Measurements from ENCODE around the gene CDH23. TPM values are rescaled to one million over a fixed set of nuclear protein-coding genes. Genes with fewer than 3 reads are reported as not detected.

The CDH23 gene
- total RNA-seq, 4 donors from 2014 or later, result 2.9 to 16.1 (median 5.9) TPM

DNA sequence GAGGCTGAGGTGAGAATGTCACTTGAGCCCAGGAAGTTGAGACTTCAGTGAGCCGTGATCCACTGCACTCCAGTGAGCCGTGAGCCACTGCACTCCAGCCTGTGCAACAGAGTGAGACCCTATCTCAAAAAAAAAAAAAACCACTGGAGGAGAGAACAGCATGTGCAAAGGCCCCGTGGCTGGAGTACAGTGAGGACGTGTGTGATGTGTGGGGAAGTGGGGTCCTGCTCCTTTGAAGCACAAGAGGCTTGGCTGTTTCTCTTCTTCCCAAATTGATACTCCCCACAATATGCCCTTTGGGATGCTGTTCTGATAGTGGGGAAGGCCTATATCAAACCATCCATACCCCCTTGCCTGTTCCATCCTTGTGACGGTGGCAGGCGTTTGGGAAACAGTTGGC, 254.7 kb downstream of the CDH23 start:
- no peaks in the 10 kb centered on the region for H3K36me3 ChIP-seq

GRCh38 chr10:71651928-71652327, 255.2 kb downstream of the CDH23 start:
- TF ChIP-seq CTCF (IDR thresholded peaks at IDR 0.05) (no peak), POLR2A (IDR thresholded peaks at IDR 0.05) (no peak), EP300 (IDR thresholded peaks at IDR 0.05; ENCODE audit: low read depth) (no peak), POLR2AphosphoS5 (IDR thresholded peaks at IDR 0.05) (no peak)
- DNase-seq, result no peak
- intact Hi-C loops (cut with DNase I; ENCODE audit: low total_unique reads) (no loop called here), in situ Hi-C loops (cut with MboI; ENCODE audit: low pct_ligation_motif_present in 1 of 4, low pct_unique_long_range_greater_than_20kb in 1 of 4, low sequenced_read_pairs in 3 of 4) (no loop called here)
- H3K27ac ChIP-seq, result no peak overlapping the region
- no peaks in the 10 kb centered on the region for H3K9me3 ChIP-seq
- WGBS, 2 donors (ENCODE audit: low coverage in 1 of 2), result 89% methylated on average over 4 of the region's 4 CpGs; no CpG with 5 or more reads in 1 of the 2 donors
- no peak overlapping the region for H3K4me3 ChIP-seq
- H3K36me3 ChIP-seq, result no peaks in the 10 kb centered on the region
- H3K27me3 ChIP-seq, result no peaks in the 10 kb centered on the region
- peaks cover 0 to 20% (median 8%) of the 10 kb centered on the region in 4 donors for H3K4me1 ChIP-seq

More for the DNA sequence above, 254.7 kb downstream of the CDH23 start:
- H3K4me1 ChIP-seq, result peaks cover 0 to 20% (median 8%) of the 10 kb centered on the region in 4 donors
- WGBS, 2 donors (ENCODE audit: low coverage in 1 of 2), result 94 to 100% methylated on average over 2 to 6 of the region's 6 CpGs
- H3K4me3 ChIP-seq, result no peak overlapping the region
- H3K27ac ChIP-seq, result no peak overlapping the region
- DNase-seq, result no peak
- intact Hi-C loops (cut with DNase I; ENCODE audit: low total_unique reads), result no loop called here
- in situ Hi-C loops (cut with MboI; ENCODE audit: low pct_ligation_motif_present in 1 of 4, low pct_unique_long_range_greater_than_20kb in 1 of 4, low sequenced_read_pairs in 3 of 4), result no loop called here
- H3K27me3 ChIP-seq, result no peaks in the 10 kb centered on the region
- no peak for TF ChIP-seq POLR2AphosphoS5 (IDR thresholded peaks at IDR 0.05)
- no peak for TF ChIP-seq POLR2A (IDR thresholded peaks at IDR 0.05)
- TF ChIP-seq EP300 (IDR thresholded peaks at IDR 0.05; ENCODE audit: low read depth), result no peak
- TF ChIP-seq CTCF (IDR thresholded peaks at IDR 0.05), result no peak
- no peaks in the 10 kb centered on the region for H3K9me3 ChIP-seq

DNA sequence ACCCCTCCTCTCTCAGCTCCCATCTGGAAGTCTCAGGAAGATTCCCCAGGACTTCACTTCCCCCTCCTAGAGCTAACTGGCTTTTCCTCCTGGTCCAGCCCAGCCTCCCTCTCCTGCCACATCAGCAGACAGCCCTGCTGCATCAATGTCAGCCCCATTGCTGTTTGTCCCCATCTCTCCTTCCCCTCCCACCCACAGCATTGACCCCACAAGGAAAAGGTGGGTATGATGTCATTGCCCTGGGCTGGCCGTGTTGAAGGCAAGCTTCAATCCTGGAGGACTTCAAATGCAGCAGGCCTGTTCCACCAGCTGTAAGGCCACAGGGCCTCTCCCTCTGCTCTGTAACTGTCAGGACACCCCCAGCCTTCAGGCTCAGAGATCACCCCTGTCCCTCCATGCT, 256.3 kb downstream of the CDH23 start:
- no peak for DNase-seq
- TF ChIP-seq POLR2AphosphoS5 (IDR thresholded peaks at IDR 0.05) (no peak), CTCF (IDR thresholded peaks at IDR 0.05) (no peak), EP300 (IDR thresholded peaks at IDR 0.05; ENCODE audit: low read depth) (no peak), POLR2A (IDR thresholded peaks at IDR 0.05) (no peak)
- Histone ChIP-seq H3K4me1 (peaks cover 0 to 16% (median 7%) of the 10 kb centered on the region in 4 donors), H3K27me3 (no peaks in the 10 kb centered on the region), H3K27ac (no peak overlapping the region), H3K9me3 (no peaks in the 10 kb centered on the region), H3K36me3 (no peaks in the 10 kb centered on the region), H3K4me3 (no peak overlapping the region)
- intact Hi-C loops (cut with DNase I; ENCODE audit: low total_unique reads) (no loop called here), in situ Hi-C loops (cut with MboI; ENCODE audit: low pct_ligation_motif_present in 1 of 4, low pct_unique_long_range_greater_than_20kb in 1 of 4, low sequenced_read_pairs in 3 of 4) (no loop called here)
- WGBS, 2 donors (ENCODE audit: low coverage in 1 of 2), result 81% methylated on average over 1 of the region's 1 CpG; no CpG with 5 or more reads in 1 of the 2 donors

DNA sequence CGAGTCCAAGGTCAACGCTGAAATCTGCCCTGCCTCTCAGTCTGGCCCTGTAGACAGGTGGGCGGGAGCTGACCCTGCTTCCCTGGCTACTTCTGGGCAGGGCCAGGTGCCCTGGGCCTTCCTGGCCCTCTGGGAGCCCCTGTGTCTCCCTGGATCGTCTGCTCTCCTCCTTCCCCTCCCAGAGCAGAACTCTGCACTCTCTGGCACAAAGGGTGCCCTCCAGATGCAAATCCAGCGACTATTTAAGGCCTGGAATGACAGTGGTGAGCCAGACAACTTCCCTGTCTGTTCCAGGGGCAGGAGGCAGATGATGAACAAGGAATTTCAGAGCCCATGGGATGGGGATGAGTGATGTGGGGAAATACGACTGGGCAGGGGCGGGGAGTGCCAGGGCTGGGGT, 259.5 kb downstream of the CDH23 start:
- Histone ChIP-seq H3K27ac (no peak overlapping the region), H3K27me3 (no peaks in the 10 kb centered on the region), H3K36me3 (no peaks in the 10 kb centered on the region), H3K9me3 (no peaks in the 10 kb centered on the region), H3K4me3 (no peak overlapping the region), H3K4me1 (peaks cover 0 to 5% (median 0%) of the 10 kb centered on the region in 4 donors)
- TF ChIP-seq EP300 (IDR thresholded peaks at IDR 0.05; ENCODE audit: low read depth), result no peak
- TF ChIP-seq CTCF (IDR thresholded peaks at IDR 0.05), result no peak
- TF ChIP-seq POLR2AphosphoS5 (IDR thresholded peaks at IDR 0.05), result no peak
- no peak for TF ChIP-seq POLR2A (IDR thresholded peaks at IDR 0.05)
- no peak for DNase-seq
- in situ Hi-C loops (cut with MboI; ENCODE audit: low pct_ligation_motif_present in 1 of 4, low pct_unique_long_range_greater_than_20kb in 1 of 4, low sequenced_read_pairs in 3 of 4), result no loop called here
- intact Hi-C loops (cut with DNase I; ENCODE audit: low total_unique reads), result no loop called here
- 81 to 100% methylated on average over 1 to 7 of the region's 7 CpGs for WGBS, 2 donors (ENCODE audit: low coverage in 1 of 2)

Measured in transverse colon (tissue), 4 donors.